ENCODE results near the gene CORIN.

Gene CORIN

DNA sequence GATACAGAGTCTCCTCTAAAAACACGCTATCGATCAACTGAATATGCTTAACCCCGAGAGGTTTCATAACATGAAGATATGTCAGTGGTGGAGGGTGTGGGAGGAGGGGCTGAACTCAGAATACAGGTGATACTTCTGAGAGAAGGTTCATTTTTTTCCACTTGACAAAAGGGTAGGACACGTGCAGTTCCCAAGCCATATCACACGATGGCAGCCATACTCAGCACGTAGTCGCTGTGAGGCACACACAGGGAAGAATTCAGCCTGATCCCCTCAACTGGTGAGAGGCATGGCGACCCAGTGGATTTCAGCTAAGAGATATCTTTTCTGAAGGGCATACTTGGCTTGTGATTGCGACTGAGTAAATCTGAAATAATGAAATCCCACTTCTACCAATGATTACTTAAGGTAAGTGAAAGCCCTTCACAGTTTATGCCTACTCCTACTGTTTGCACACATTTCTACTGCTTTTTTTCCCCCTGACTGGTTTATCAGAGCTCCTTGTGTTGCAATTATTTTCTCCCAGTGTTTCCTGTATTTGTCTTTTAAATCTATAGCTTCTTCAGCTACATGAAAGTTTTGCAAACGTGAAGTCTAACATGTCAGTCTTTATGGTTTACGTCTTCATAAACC, 133.1 kb downstream of the CORIN start:
- no peaks in the 10 kb centered on the region for H3K79me2 ChIP-seq (ENCODE audit: insufficient read depth, low read length)
- H3K4me1 ChIP-seq (ENCODE audit: insufficient read depth, low read length): no peaks in the 10 kb centered on the region
- no peak overlapping the region for H3K4me2 ChIP-seq (ENCODE audit: insufficient read depth, low read length)
- H4K20me1 ChIP-seq (ENCODE audit: insufficient read depth, low read length): no peaks in the 10 kb centered on the region
- no peaks in the 10 kb centered on the region for H3K36me3 ChIP-seq (ENCODE audit: insufficient read depth, low read length)
- DNase-seq (peak; percentile 24), ATAC-seq (ENCODE audit: insufficient read depth, low read depth) (peak; percentile 76; the same call in 2 of the 3 replicates)
- TF ChIP-seq EZH2 (IDR thresholded peaks at IDR 0.05; ENCODE audit: borderline replicate concordance, low read depth, low read length, severe bottlenecking): no peak
- TF ChIP-seq, protein P1, sequence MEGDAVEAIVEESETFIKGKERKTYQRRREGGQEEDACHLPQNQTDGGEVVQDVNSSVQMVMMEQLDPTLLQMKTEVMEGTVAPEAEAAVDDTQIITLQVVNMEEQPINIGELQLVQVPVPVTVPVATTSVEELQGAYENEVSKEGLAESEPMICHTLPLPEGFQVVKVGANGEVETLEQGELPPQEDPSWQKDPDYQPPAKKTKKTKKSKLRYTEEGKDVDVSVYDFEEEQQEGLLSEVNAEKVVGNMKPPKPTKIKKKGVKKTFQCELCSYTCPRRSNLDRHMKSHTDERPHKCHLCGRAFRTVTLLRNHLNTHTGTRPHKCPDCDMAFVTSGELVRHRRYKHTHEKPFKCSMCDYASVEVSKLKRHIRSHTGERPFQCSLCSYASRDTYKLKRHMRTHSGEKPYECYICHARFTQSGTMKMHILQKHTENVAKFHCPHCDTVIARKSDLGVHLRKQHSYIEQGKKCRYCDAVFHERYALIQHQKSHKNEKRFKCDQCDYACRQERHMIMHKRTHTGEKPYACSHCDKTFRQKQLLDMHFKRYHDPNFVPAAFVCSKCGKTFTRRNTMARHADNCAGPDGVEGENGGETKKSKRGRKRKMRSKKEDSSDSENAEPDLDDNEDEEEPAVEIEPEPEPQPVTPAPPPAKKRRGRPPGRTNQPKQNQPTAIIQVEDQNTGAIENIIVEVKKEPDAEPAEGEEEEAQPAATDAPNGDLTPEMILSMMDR (IDR thresholded peaks at IDR 0.05; ENCODE audit: borderline replicate concordance, extremely low read depth, low read length, poor library complexity, severe bottlenecking): peak; percentile 64
- H3K27ac ChIP-seq (ENCODE audit: low read length): no peak overlapping the region
- peaks cover 29% of the 10 kb centered on the region for H3K27me3 ChIP-seq (ENCODE audit: insufficient read depth, low read length, poor library complexity)
- no peaks in the 10 kb centered on the region for H3K9me3 ChIP-seq (ENCODE audit: insufficient read depth, low read length, severe bottlenecking)
- no peak overlapping the region for H2AFZ ChIP-seq (ENCODE audit: low read depth, low read length)
- H3K4me3 ChIP-seq (ENCODE audit: low read depth in 1 of 2, low read length in 2 of 2): no peak overlapping the region
- no peak overlapping the region for H3K9ac ChIP-seq (ENCODE audit: low read depth, low read length)

DNA sequence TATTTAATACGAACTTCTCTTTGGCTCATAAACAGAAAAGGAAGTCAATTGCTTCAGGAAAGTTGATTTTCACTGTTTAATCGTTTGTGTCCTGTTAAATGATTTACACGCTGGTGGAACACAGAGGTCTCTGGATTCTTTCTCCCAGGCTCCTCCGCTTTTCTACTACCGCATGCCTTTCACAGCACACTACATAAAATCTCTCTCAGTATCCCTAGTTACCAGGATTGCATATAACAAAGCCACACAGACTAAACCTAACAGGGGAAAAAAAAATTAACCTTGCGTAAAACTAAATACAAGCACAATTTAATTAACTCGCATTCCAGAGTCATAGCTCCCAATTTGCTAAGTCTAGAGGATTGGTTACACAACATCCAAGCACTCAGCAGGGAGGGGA, 133.9 kb downstream of the CORIN start:
- Histone ChIP-seq H3K9ac (ENCODE audit: low read depth, low read length) (no peak overlapping the region), H3K36me3 (ENCODE audit: insufficient read depth, low read length) (no peaks in the 10 kb centered on the region), H3K9me3 (ENCODE audit: insufficient read depth, low read length, severe bottlenecking) (no peaks in the 10 kb centered on the region), H3K4me1 (ENCODE audit: insufficient read depth, low read length) (no peaks in the 10 kb centered on the region), H3K27me3 (ENCODE audit: insufficient read depth, low read length, poor library complexity) (peaks cover 30% of the 10 kb centered on the region), H2AFZ (ENCODE audit: low read depth, low read length) (no peak overlapping the region), H3K4me2 (ENCODE audit: insufficient read depth, low read length) (no peak overlapping the region), H3K79me2 (ENCODE audit: insufficient read depth, low read length) (no peaks in the 10 kb centered on the region), H3K27ac (ENCODE audit: low read length) (no peak overlapping the region), H3K4me3 (ENCODE audit: low read depth in 1 of 2, low read length in 2 of 2) (no peak overlapping the region), H4K20me1 (ENCODE audit: insufficient read depth, low read length) (no peaks in the 10 kb centered on the region)
- ATAC-seq (ENCODE audit: insufficient read depth, low read depth): no peak
- TF ChIP-seq EZH2 (IDR thresholded peaks at IDR 0.05; ENCODE audit: borderline replicate concordance, low read depth, low read length, severe bottlenecking): no peak
- TF ChIP-seq, protein P1 (IDR thresholded peaks at IDR 0.05; ENCODE audit: borderline replicate concordance, extremely low read depth, low read length, poor library complexity, severe bottlenecking): no peak
- no peak for DNase-seq

DNA sequence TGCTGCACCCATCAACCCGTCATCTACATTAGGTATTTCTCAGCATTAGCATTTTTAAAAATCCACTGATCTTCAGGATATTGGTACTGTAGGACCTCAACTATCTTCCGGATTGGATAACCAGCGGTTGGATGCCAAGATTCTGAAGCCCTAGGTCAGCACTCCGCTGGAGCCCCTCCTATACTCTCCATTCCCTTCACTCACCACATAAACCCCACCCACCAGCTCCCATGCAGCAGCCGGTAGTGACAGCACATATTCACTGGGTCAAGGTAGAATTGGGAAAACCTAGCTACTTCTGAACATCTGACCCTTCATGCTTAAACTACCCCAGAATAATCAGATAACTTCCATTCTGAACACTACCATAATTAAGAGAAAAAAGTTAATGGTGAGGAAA, 134.9 kb downstream of the CORIN start:
- no peak overlapping the region for H3K9ac ChIP-seq (ENCODE audit: low read depth, low read length)
- H3K4me2 ChIP-seq (ENCODE audit: insufficient read depth, low read length): no peak overlapping the region
- no peak overlapping the region for H3K4me3 ChIP-seq (ENCODE audit: low read depth in 1 of 2, low read length in 2 of 2)
- H3K27me3 ChIP-seq (ENCODE audit: insufficient read depth, low read length, poor library complexity): peaks cover 33% of the 10 kb centered on the region
- no peaks in the 10 kb centered on the region for H4K20me1 ChIP-seq (ENCODE audit: insufficient read depth, low read length)
- H3K36me3 ChIP-seq (ENCODE audit: insufficient read depth, low read length): no peaks in the 10 kb centered on the region
- ATAC-seq (ENCODE audit: insufficient read depth, low read depth) (no peak), DNase-seq (no peak)
- H3K9me3 ChIP-seq (ENCODE audit: insufficient read depth, low read length, severe bottlenecking): no peaks in the 10 kb centered on the region
- H3K27ac ChIP-seq (ENCODE audit: low read length): no peak overlapping the region
- H3K79me2 ChIP-seq (ENCODE audit: insufficient read depth, low read length): no peaks in the 10 kb centered on the region
- H3K4me1 ChIP-seq (ENCODE audit: insufficient read depth, low read length): no peaks in the 10 kb centered on the region
- TF ChIP-seq, protein P1 (IDR thresholded peaks at IDR 0.05; ENCODE audit: borderline replicate concordance, extremely low read depth, low read length, poor library complexity, severe bottlenecking): no peak
- TF ChIP-seq EZH2 (IDR thresholded peaks at IDR 0.05; ENCODE audit: borderline replicate concordance, low read depth, low read length, severe bottlenecking): no peak
- H2AFZ ChIP-seq (ENCODE audit: low read depth, low read length): no peak overlapping the region

All from DND-41 (cell line).